ENCODE measurements around the gene YPEL2.
"Not testable (repeated sequence)": the region's sequence is repeated elsewhere in the genome, so short reads cannot be mapped to it uniquely, and the experiment has no call there.

The YPEL2 gene

DNA sequence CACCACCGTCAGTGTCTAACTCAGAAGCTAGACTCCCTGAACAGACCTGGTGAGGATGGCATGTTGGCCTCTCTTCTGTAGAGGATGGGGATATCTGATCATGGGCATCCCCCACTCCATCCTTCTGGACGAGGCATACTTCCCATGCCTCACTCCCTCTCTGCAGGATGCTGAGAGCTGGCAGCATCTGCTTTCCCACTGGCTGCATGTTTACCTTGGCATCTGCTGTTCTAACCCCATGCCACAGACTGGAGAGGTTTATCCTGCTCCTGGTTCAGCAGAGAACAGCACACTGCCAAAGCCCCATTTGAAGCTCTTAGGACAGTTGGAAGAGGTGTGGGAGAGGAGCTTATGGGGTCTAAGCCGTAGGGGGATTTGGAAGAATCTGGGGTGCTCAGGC lies 46.0 kb downstream of the YPEL2 start:
- DNase-seq, result no peak

DNA sequence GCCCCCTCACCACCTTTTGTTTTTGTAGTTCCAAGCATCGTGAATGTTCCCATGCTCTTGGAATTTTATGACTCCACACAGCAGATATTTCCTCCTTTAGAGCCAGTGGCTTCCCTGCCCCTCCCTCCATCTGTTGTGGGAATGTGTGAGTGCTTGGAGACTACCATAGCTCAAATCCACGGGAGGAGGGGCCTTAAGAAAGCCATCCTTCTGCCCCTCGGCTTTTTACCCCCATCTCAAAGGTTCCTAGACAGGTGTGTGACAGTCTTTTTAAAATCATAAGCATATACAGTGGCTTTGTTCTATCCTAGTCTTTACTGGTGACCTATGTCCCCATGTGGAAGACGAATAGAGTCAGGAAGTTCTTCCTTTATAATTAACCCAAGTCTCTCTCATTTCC lies 47.2 kb downstream of the YPEL2 start:
- no peak for DNase-seq

DNA sequence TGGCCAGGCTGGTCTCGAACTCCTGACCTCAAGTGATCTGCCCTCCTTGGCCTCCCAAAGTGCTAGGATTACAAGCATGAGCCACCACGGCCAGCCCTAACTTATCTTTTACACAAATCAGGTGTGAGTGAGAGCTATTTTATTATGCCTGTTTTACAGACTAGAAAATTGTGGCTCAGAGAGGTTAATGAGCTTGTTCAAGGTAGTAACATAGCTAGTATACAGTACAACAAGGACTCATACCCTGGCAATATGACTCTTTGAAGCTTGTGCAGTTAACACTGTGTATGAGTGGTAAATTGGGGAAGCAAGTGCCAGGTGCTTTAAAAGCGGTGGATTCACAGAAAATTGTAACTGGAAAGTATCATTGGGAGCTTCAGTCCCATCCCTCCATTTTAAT lies 49.0 kb downstream of the YPEL2 start:
- no peak for DNase-seq

DNA sequence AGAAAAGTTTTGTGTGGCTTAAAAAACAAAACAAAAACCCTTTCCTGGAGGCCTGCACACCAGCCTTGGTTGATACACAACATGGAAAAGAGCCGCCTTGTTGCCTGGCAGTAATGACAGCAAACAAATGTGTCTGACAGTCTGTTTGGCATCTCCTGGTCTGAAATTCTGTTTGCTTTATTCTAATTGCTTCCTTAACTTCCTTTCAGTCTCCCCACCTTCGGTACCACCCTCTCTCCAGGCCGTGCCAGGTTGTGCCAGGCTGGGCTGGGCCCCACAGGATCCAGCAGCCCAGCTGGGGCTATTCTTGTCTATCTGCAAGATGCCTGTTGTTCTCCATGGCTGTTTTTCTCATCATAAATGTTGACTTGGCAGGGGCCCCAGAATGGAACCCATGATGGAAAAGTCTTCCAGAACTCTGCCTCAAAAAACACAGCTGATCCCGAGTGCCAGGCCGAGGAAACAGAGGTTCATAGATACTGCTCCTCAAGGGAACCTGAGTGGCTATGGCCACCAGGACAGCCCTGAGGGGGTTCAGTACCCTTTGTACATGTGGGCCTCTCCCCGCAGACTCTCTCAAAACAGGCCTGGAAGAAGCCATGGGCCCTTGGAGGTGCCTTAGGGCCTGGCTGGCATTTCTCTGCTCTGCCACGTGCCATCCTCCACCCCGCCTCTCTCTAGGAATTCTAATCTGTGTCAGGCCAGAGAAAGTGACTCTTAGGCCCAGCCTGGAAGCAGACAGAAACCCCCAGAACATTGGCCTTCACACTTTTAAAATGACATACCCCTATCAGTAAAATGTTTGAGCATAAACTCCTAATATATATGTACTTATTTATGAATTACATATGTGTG lies 50.5 kb downstream of the YPEL2 start:
- no peak for DNase-seq

DNA sequence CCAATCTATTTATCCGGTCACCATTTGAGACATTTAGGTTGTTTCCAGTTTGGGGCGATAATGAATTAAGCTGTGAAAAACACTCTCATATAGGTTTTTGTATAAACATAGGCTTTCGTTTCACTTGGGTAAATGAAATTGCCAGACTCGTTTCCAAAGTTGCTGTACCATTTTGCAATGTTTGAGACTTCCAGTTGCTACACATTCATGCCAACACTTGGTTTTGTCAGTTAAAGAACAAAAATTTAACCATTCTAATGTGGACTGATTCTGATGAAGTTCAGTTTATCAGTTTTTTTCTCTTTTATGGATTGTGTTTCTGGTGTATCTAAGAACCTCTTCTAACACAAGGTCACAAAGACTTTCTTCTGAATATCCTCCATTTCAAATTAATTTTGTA lies 52.4 kb downstream of the YPEL2 start:
- no peak for DNase-seq

DNA sequence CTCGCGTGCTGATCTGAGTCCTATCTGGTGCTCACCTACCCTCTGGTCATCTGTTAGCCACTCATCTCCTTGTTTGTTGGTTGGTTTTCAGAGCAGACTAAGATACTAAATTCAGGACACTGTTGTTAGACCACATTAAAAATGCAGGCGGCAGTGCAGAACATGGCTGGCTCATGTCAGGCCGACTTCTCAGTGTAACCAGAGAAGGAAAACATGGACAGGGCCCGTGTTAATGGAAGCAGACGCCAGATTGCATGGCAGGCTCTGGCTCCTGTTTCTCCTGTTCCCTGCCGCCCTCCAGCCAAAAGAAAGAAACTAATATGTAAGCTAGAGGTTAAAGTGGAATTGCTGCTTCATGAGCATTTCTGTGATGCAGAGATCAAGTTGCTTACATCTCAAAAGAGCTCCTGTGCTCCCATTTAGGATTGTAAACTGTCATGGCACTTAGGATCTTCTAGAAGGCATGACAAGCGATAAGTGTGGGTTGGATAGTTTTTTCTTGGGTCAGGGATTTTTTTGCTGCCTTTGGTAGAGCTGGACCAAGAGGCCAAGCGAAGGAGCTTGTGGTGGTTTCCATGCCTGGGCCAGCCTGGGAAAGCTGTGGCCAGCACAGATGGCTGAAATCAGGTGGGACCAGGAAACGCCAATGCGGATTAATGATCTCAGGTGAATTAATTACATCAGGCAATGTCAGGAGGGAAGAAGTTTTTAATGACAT lies 56.1 kb downstream of the YPEL2 start:
- DNase-seq, result no peak

DNA sequence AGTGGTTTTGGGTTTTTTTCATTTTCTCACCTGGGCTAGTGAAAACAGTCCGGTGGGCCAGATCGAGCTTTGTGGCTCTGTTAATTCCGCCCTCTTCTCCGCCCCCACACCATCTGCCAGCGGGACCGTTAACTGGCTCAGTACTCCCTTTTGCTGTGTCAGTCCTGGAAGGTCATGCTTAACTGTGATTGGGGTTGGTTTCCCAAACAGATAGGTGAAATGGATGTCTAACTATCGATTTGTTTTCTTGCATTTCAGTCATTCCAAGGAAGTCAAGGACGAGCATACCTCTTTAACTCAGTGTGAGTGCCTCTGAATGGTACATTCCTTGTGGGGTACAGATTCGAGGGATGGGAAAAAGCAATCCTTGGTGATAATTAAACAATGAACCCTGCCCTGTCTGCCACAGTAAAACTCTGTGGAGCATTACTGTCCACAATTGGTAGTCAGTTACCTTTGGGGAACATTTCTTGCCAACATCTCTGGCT lies 56.7 kb downstream of the YPEL2 start:
- no peak for DNase-seq

DNA sequence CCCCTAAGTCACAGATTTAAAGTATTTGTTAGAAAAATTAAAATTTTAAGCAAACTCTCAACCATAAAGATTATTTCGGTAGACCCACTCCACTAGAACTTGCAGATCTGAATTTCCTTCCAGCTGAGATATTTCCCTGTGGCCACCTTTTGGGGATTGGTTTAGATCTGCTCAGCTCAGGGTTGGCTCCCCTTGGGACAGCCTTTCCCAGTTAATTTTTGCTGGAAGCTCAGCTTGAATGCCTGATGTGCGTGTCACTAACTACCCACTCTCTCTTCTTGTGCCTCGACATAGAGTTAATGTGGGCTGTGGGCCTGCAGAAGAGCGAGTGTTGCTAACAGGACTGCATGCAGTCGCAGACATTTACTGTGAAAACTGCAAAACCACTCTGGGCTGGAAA lies 57.6 kb downstream of the YPEL2 start:
- no peak for DNase-seq

DNA sequence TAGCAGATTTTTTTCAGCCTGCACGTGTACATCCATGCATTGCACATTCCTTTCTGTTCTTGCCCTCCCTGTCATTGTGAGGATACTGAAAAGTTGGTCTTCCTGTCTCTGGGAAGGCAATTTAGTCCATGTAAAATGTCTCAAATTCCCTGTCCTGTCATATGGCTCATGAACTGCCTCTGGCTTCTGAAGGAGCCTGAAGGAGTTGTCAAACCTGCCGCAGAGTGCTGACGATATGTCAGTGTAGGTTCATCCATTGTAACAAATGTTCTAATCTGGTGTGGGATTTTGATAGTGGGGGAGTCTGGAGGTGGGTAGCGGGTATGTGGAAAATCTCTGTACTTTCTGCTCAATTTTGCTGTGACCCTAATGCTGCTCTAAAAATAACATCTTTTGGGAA lies 59.6 kb downstream of the YPEL2 start:
- no peak for DNase-seq

DNA sequence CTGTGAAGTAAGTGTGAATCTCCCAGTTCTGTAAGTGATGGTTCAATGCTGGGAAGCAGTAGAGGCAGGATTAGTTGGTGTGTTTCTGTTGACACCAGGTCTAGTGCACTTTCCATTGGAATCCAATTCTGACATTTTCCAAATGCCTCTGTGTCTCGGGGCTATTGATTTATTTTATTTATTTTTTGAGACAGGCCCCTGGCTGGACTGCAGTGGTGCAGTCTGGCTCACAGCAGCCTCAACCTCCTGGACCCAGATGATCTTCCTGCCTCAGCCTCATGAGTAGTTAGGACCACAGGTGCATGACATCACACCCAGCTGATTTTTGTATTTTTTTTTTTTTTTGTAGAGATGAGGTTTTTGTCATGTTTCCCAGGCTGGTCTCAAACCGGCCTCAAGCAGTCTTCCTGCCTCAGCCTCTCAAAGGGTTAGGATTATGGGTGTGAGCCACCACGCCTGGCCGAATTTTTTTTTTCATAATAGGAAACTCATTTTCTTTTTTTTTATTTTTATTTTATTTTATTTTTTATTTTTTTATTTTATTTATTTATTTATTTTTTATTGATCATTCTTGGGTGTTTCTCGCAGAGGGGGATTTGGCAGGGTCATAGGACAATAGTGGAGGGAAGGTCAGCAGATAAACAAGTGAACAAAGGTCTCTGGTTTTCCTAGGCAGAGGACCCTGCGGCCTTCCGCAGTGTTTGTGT lies 61.7 kb downstream of the YPEL2 start:
- no peak for DNase-seq

DNA sequence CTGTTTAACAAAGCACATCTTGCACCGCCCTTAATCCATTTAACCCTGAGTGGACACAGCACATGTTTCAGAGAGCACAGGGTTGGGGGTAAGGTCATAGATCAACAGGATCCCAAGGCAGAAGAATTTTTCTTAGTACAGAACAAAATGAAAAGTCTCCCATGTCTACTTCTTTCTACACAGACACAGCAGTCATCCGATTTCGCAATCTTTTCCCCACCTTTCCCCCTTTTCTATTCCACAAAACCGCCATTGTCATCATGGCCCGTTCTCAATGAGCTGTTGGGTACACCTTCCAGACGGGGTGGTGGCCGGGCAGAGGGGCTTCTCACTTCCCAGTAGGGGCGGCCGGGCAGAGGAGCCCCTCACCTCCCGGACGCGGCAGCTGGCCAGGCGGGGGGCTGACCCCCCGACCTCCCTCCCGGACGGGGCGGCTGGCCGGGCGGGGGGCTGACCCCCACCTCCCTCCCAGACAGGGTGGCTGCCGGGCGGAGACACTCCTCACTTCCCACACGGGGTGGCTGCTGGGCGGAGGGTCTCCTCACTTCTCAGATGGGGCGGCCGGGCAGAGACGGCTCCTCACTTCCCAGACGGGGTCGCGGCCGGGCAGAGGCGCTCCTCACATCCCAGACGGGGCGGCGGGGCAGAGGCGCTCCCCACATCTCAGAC lies 62.4 kb downstream of the YPEL2 start:
- not testable (repeated sequence) for DNase-seq

DNA sequence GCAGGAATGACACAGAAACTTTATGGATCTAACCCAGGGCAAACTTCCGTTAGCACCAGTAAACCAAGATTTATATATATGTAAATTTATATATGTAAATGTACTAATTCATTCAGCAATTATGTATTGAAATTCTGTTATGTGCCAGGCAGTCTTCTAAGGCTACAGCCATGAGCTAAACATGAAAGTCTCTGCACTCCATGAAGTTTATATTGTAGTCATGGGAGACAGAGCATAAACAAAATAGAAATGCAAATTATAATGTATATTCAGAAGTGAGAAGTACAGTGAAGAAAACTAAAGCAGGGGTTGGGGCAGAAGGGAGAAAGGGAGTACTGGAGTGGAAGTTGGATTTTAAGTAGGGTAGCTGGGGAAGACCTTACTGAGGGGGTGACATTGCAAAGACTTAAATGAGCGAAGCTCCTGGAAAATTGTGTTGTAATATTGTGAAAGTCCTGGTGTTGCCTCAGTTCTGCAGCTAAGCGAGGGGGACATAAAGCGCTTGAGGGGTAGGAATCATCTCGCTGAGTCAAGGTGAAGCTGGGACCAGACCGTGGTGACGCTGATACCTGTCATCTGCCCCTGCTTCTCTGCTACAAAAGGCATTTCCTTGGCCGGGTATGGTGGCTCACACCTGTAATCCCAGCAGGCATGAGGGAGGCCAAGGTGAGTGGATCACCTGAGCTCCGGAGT lies 64.8 kb downstream of the YPEL2 start:
- DNase-seq, result no peak

DNA sequence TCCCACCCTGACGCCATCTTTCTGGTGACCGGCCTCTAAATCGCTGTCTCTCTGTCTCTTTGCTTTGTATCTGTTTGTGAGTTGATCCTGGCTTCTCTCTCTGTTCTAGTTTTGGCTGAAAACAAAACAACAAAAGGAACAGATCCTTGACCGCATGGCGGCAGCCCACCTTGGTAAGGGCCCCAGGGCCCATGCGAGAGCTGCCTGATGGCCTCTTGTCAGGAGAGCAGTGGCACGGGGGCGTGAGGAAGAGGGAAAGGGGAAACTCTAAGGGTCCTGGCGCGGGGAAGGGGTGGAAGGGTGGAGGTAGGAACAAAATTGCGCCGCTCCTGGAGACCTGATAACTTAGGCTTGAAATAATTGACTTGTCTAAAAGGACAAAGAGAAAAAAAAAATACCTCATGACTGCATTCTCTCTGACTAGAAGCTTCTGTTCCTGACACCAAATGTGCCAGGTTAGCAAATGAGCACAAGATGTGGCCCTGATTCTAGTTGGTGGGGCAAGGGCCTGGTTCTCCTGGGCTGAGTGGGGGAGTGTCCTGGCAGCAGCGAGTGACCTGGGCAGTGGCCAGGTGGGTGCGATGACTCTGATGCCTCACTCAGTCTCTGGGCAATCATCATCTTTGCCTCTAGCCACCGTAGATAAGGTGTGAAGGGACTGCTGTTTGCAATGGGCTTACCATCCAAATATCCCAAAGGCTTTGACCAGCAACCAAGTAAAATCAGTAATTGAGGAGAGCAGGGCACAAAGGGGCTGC lies 66.0 kb downstream of the YPEL2 start:
- DNase-seq, result no peak

DNA sequence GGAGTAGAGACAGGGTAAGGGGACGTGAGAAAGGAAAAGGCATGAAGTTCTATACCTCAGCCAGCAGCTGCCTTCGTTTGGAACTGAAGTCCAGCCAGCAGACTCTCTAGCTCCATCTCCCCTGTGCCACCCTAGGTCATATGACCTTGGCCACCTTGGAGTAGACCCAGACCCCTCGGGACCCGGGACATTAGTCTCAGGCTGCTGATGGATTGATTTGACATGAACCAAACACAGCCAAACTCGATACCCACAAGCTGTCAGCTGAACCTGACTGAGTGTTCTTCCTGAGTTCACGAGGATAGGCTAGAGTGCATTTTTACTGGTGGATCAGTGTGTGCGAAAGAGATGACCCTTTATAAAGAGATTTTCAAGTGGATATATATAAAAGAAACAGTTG lies 68.5 kb downstream of the YPEL2 start:
- no peak for DNase-seq

DNA sequence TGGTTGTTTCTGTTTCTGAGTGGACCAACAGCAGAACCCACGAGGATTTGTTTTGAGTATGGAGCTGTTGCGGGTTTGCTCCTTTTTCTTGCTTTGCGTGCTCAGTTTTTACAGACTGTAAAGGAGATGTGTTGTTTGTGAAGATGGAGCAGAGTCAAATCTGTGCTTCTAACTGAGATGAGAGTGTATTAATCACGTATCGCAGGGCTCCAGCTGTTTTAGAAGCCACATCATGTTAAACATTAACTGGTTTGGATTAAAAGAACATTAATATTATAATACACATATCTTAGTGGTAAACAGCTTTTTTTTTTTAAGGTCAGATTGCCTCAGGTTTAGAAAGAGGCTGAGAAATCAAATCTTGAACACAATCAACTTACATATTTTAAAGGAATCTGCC lies 69.4 kb downstream of the YPEL2 start:
- no peak for DNase-seq

DNA sequence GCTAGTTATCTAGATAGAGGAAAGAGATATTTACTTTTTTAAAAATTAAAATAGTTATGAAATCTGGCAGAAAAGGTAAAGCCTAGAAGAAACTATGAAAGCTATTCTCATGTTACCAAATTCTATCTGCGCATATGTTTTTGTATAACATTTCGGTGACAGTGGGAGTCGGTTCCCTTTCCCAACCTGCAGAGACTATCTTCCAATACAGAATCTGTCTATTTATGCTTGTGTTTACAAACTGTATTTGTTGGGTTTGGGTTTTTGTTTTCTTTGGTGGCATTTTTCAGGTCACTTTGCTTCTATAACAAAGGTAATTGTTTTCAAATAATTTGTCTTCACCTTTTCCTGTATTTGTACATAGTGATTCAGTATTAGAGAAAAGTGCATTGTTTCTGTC lies 69.8 kb downstream of the YPEL2 start:
- no peak for DNase-seq

DNA sequence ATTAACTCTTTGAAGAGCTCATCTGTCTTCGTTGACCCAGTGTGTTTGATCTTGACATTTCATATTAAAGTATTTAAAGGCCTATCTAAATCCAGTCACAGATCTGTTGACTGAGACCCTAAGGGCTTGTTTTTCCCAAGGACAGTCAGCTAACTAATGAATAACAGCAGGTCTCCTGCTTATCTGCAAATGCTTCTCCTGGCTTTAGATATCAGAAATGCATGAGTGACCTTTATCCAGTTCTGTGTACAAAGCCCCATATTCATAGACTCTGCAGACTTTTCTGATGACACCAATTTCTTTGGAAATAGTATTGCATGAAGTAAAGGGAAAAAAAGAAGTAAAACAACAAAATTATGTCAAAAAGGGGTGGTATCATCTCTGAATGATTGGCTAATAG lies 70.3 kb downstream of the YPEL2 start:
- no peak for DNase-seq

DNA sequence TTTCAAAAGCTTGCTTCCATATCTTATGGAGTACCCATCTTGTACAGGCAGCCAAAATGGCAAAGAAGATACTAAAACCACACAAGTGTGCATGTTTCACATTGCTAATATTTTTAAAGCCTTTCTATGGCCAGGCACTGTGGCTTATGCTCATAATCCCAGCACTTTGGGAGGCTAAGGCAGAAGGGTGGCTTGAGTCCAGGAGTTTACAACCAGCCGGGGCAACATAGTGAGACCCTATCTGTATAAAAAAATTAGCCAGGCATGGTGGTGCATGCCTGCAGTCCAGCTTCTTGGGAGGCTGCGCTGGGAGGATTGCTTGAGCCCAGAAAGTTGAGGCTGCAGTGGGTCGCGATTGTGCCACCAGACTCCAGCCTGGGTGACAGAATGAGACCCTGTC lies 71.3 kb downstream of the YPEL2 start:
- DNase-seq, result no peak

DNA sequence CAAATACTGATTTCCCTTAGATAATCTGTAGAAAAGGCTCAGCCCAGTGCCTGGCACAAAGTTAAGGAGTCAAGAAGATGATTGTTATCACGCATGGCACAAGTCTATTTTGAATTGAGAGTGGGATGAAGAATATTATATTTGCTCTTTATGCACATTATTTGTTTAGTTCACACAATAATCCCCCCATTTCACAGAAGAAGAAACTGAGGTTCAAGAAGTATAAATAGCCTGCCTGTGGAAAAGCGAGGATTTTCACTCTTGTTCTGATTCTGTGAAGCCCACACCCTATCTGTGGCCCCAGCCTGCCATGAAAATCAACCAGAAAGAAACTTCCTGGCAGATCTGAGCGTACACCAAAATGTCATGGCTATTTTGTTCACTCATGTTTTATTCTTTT lies 73.0 kb downstream of the YPEL2 start:
- DNase-seq, result no peak

DNA sequence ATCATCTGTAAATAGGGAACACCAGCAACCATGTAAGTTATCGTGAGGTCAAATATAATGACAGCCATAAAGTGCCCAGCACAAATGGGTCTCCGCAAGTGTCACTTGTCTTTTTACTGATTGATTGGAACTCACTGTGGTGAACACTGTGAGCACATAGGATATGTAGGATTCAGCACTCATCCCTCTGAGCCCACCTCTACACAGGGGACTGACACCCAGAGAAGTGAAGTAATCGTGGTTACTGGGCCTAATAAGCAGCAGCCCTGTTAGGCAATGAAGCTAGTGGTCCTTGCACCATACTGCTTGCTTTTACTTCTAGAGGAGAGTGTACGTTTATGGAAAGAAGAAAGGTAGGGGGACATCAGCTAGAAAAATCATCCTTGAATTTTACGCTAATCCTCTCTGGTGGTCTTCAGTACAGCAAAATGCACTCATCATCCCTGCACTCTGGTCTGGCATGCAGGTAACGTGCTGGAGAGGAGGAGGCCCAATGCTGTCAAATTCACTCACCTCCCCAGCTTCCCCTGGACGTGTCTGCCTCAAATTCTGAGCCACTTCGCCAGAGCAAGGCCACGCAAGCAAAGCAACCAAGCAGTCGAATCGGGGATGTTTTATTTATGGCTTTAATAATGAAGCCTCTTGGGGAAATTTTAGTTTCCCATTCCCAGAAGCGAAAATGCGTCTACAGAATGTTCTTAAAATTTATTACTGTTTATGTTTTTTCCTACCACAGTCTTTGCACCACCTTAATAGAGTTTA lies 74.7 kb downstream of the YPEL2 start:
- no peak for DNase-seq
